COLO829 (cell line): ENCODE measurements around the gene SMYD2.
A peak's percentile ranks its signal among the peaks of the same experiment; 100 is the strongest.

Experiments used
- DNase-seq: peaks from one replicate; pipeline ENCODE4 v3.0.0; 2012; ENCODE audit warnings: low spot score

The SMYD2 gene, protein sequence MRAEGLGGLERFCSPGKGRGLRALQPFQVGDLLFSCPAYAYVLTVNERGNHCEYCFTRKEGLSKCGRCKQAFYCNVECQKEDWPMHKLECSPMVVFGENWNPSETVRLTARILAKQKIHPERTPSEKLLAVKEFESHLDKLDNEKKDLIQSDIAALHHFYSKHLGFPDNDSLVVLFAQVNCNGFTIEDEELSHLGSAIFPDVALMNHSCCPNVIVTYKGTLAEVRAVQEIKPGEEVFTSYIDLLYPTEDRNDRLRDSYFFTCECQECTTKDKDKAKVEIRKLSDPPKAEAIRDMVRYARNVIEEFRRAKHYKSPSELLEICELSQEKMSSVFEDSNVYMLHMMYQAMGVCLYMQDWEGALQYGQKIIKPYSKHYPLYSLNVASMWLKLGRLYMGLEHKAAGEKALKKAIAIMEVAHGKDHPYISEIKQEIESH

DNA sequence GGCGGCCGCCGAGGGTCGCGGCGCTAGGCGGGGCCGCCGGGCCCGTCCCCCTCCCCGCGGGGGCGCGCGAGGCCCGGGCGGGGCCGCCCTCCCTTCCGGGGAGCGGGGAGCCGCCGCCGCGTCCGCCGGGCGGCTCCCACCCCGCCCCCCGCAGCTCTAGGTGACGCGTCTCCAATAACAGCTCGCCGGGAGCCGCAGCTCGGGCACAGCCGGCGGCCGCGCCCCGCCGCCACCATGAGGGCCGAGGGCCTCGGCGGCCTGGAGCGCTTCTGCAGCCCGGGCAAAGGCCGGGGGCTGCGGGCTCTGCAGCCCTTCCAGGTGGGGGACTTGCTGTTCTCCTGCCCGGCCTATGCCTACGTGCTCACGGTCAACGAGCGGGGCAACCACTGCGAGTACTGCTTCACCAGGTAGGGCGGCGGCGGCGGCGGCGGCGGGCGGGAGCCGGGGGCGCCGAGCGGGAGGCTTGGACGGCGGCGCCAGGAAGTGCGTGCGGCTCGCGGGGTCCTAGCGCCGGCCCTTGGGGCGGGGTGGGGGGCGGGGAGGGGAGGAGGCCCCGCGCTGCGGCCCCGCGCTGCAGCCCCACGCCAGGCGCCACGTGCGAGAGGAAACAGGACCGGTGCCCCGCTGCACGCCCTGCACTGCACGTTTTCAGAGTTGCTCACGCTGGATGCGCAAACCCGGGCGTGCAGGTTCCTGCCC is at the start of gene SMYD2:
Gene SMYD2, plus strand, starts transcription at position 139 of the 699 bp plus-strand sequence. Its CDS starts 96 bp downstream, at position 235.
- peak; percentile 29 for DNase-seq

DNA sequence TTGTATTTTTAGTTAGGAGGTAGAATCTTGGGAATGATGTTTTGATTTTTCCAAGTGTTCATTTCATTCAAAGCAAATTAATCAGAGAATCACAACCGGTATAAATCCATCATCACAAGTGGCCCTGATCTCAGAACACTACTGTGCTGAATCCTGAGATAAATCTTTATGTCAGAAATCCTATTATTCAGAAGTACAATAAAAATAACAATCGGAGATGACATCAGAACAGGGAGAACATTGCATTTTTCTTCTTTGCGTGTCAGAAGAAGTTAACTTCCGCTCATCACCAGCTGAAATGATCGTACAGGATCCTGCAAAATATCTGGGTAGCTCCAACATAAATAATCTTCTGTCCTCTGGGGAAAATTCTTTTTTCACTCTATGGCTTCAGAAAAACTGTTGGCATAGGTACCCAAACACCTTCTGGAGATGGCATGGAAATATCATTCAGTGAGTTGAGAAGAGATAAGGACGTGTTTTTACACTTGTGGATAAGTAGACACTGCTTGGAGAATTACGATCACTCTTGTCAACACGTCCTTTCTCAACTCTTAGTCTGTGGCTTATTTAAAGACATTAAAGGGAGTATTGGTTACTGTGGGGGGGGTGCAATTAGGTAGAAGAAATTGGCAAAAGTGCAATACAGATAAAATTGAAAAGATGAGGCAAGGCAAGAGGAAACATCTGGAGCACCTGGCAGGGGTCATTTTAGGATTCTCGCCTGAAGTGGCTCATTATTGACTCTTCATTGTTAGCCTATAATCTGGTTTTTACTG is 46.9 kb upstream of the SMYD2 start:
- no peak for DNase-seq

DNA sequence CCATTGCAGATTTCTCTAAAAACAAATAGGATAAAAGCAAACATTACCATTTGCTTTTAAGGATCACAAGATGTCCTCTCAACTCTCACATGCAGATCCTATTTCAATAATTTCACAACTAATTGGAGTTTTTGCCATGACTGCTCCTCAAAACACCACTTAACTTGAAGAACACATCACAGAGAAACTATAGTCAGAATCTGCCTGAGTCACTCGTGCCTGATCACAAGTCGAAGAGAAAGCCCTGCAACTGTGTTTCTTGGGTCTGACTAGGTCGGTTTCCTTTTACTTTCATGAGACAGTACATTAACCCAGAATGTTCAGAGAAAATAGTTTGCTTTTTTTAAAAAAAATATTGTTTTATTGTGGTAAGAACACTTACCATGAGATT is 46.3 kb upstream of the SMYD2 start:
- no peak for DNase-seq

DNA sequence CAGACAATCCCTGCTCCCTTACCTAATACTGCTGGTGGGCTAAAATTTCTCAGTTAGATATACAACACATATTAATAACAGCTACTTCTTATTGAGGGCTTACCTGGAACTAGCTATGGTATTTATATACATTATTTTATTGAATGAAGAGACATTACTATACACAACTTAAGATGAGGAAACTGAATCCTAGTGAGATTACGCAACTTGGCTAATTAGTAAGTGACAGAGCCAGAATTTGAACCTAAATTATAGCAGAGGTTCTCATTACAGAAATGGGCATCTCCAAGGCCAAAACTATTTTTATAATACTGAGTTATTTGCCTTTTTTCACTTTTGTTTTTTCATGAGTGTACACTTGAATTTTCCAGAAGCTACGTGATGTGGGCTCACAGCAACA is 44.5 kb upstream of the SMYD2 start:
- DNase-seq: no peak

DNA sequence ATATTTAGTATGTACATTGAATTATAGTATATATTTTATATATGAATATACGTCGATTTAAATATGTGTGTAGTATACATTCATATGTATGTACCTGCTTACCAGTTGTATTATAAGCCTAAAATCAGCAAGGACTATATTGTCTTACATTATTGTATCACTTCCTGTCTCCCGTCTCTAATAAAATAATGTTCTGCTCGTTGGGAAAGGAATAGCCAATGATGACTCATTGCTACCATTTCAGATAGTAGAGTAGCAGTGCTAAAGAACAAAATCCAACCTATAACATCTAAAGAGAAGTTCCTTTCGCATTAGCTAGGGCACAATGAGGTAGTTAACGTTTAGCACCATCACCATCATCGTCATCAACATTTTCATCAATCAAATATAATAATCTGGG is 39.9 kb upstream of the SMYD2 start:
- no peak for DNase-seq

DNA sequence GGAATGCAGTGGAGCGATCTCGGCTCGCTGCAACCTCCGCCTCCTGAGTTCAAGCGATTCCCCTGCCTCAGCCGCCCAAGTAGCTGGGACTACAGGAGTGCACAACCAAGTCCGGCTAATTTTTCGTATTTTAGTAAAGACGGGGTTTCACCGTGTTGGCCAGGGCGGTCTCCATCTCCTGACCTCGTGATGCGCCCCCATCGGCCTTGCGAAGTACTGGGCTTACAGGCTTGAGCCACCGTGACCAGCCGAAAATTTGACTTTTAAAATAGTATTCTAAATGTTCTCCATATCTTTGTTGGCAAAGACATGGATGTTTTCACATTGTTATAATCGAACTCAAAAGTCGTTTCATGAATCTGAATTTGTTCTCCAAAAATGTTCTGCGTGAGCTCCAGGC is 36.7 kb upstream of the SMYD2 start:
- DNase-seq: no peak

DNA sequence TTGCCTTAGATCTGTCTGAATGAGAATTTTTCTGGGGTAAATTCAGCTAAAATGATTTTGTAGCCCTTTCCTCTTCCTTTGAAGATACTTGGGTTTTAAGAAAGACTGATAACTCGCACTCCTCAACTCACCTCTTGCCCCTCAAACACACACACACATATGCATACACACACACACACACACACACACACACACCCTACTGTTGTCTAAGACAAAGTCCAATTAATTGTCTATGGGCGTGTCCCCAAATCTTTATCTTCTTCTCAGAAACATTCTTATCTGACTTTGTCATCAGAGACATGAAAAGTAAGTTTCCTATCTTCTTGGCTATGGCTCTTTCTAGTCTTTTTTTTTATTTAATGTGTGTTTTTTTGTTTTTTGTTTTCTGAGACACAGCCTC is 36.1 kb upstream of the SMYD2 start:
- DNase-seq: no peak

DNA sequence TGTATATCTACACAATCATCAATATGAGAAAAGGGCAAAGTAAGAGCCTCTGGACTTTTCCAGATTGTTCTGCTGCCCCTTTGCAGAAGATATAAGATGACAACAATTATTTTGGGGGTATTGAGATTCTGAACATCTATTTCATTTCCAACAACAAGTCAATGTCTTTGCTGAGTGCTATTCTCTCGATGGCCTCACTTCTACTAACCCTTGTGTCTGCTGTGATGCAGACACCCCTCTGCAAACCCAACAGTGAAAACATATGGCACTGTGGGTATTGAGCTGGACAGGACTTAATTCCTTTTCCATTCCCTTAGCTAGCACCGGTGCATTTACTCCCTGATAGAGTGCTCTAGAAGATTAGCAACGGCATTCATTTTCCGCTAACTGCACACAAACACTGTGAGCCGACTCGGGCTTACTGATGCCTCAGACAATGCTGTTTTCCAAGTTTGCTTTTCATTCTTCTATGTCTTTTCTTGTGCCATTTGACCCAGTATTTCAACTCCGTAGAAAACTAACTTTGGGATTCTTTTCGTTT is 33.4 kb upstream of the SMYD2 start:
- DNase-seq: no peak

DNA sequence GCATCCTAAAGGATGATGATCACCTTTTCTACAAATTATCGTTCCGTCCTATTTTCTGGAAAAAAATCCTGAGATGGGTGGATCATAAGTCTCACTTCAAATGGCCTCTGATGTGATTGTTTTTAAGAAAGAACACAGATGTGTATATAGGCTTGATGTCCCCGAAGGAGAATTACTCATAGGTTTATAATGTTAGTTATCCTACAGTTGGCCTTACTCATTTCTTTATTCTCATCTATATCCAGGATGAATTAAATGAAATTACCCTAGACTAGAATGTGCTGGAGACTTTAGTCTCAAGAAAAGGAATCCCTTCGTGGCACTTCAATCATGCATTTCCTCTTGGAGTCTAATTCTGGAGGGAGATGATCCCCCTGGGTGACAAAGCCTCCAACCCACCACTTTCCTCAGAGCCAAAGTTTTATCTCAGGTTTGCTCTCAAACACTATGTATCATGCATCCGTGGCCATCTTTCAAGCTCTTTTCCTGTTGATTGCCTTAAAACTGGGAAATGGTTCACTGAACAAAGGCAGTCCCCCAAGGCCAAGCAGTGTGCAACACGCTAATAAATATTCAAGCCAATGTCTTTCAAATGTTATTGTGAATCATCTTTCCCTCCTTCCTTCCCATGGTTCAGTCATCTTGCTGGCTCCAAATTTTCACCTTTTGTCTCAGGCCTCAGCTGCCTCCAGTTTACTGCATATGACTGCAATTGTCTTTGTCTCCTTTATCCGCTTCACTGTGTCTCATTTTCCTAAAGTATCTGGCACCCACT is 32.5 kb upstream of the SMYD2 start:
- no peak for DNase-seq

DNA sequence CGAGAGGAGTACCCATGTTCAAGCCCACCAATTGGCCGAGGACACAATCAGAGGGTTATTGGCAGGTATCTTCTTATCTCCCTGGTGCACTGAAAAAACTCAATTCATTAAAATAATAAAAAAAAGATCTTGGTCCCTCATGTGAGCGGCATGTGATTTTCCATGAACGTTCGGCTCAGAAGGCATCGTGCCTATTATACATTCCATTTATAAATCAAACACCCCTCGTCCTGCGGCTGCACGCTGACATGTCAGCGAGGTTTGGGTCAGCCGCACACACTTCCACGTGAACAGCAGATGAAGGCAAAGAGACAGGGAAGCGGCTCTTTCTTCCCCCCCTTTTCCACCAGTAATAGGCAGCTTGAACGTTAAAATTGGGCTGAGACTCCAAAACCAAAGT is 31.3 kb upstream of the SMYD2 start:
- no peak for DNase-seq

DNA sequence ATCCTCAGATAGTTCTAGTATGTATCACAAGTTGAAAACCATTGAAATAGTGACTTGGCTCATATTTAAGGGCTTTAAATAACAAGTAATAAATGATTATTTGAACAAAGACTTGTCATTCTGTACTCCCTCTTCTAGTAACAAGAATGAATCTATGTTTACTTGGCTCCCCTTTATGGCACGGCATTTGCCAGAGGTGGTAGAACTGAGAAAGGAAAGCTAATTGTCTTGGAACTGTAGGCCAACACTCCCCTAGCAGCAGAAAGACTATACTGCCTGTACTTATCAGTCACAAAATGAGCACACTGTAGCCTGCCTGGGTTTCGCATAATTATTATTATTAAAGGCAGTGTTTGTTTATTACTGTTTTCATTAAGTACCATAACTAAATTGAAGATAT is 29.6 kb upstream of the SMYD2 start:
- no peak for DNase-seq

DNA sequence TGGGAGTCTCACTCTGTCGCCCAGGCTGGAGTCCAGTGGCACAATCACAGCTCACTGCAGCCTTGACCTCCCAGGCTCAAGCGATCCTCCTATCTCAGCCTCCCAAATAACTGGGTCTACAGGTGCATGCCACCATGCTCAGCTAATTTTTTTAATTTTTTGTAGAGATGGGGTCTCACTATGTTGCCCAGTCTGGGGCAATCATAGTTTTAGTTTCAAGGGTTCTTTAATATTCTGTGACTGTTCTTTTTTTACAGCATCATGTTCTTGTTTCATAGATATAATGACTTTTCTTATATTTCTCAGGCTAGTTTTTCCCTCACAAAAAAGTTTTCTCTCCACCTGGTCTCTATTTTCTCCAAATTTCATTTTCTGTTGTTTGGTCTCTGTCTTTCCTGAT is 25.4 kb upstream of the SMYD2 start:
- DNase-seq: no peak

DNA sequence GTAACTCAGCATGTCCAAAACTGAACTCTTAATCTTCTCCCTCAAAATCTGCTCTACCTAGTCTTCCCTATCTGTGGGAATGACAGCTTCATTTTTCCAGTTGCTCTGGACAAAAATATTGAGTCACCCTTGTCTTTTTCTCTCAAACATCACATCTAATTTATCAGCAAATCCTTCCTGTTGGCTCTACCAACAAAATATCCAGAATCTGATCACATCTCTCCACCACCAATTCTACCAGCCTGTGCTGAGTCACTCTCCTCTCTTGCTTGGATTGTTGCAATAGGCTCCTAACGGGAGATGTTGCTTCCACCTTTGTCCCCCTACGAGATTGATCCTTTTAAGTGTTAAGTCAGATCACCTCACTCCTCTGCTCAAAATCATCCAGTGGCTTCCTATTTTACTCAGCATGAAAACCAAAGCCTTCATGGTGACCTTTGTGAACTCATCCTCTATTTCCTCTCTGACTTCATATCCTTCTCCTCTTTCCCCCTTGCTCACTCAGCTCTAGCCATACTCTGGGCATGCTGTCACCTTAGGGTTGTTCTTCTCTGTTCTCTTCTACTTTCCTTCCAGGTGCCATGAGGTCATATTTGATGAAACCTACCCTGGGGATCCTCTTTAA is 21.5 kb upstream of the SMYD2 start:
- DNase-seq: no peak

DNA sequence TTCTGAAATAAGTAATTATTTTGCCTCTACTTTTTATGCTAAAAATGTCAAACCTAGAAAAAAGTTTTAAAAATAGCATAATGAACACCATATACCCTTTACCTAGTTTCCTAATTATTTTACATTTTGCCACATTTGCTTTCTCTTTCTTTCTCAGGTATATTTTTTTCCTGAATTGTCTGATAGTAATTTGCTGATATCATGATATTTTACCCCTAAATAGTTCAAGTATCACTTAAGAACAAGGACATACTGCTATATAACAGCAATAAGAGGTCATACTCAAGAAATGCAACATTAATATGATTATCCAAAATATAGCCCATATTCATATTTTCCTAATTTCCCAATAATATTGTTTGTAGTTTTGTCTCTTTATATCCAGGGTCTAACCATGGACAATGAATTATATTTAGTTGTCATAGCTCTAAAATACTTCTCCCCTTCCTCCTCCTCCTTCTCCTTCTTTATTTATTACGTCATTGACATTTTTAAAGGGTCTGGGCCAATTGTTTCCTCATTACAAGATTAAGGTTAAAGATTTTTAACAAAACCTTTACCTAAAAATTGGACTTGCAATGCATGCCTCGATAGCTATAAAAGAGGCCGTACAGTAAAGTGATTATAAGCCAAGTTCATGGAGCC is 20.3 kb upstream of the SMYD2 start:
- DNase-seq: no peak

DNA sequence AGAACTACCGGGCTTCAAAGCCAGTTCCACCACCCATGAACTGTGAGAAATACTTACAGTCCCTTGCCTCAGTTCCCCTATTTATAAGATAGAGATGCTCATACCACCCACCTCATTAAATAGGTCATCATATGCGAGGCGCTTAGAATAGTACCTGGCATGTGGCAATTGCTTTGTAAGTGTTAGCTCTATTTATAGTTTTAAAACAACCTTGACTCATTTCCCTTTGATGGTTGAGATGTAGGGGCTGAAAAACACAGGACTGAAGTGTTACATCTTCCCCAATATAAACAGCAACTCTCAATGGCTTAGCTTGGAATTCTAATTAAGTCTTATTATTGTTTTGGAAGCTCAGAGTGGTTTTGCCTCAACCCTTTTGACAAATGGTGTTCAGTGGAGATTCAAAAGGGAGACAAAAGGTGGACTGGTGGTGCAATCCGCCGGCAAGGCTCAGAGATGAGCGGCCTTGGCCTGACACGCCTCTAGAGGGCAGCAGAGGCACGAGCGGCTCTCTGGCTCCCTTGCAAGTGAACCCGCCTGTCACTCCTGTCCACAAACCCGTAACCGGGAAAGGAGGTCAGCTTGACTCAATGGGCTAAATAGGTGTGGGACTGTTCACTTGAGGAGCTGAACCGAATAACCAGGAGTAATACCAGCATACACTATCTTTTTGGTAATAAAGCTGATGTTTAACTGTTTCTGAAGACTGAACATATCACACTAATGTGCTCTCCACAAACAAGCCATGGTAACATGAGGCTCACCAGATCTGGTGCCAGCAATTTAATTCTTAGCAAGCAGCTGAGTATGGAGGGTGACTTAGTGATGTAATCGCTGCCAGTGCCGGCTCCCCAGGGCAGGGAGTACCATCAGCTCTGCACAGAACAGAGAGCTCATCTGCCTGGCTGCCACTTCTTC is 19.5 kb upstream of the SMYD2 start:
- DNase-seq: peak; percentile 63

DNA sequence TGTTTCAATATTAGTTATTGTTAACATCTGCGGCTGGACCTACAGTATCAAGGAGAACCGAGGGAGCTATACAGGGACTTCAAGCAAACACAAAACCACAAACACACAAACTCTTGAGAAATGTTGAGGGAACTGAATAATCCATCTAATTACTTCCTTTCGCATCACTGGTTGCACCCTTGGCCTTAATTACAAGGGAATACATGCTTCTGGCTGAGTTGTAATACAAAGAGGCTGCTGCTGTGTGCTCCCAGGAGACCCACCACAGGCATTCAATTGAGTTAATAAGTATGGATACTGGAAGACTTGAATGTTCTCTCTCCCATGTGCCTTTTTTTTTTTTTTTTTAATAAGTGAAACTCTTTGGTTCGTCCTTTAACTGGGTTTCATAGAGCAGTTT is 16.8 kb upstream of the SMYD2 start:
- peak; percentile 30 for DNase-seq

DNA sequence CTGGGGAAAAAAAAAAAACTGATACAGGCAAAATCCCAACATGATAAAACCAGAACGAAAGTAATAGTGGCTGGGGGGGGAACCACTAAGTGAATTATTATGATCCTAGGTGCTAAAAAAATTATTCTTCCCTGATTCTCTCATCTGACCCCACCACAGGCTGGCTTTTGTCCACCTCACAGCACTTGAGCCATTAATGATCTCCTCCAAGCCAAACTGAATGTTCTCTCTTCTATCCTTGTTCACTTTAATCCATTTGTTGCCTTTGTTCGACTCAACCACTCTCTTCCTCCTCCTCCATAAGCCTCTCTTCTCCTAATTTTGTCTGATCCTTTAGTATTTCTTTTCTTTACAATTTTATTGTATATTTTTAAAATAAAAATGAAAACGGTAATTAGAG is 16.0 kb upstream of the SMYD2 start:
- no peak for DNase-seq

DNA sequence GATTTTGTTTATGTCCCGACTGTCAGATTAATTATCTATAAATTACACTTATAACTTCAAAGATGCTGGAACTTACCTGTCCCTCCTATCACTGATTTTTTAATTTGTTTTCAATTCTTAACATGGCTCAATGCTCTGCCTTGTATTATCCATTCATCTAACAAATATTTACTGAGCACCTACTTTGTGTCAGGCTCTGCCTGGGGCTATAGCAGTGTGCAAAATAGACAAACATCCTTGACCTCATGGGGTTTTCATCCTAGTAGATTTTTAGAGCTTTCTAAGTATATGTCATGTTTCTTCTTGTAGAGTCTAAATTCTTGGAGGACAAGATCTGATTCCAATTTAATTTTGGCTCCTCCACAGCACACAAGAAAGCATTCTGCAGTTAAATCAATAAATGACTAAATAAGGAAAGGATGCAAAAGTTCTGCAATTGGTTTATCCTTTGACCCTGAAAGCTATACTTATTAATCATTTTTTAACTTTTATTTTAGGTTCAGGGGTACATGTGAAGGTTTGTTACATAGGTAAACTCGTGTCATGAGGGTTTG is 10.8 kb upstream of the SMYD2 start:
- DNase-seq: no peak

DNA sequence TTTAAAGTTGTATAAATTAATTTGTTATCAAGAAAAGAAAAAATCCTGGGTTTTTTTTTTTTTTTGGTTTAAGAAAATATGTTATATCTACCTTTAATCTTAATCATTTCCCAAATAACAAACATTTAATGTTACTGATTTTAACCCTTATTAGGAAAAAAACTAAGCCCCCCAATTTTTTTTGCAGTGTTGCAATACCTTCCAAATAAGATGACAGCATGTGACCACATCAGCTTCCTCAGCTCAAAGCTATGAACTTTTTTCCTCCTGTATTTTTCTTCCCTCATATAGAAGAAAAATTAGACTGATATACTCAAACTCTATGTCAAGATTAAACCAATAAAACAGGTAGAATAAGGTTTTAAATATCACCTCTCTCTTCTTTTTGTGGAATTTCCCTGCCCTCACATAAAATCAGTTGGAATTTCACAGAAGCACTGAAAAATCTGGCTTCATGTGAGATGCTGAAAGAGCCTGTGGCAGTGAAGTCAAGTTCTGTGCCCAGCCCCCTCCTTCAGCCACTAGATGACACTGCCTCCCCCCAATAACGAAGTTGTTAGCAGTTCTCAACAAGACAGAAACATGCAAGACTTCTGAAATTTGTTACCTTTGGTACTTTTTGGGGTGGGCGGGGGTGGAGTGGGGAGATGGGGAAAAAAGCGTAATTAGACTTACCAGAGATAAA is 9.6 kb upstream of the SMYD2 start:
- DNase-seq: no peak
